HEK293 (cell line): ENCODE data around the gene SQSTM1.

Experiments
- CTCF ChIP-seq: fragments of 450-650 bp; formaldehyde crosslinking; IDR thresholded peaks from 2 replicates; pipeline ENCODE4 v1.5.1; 2016; ENCODE audit warnings: missing biosample characterization, missing genetic modification characterization
- HOXC10 ChIP-seq: sonication (generic); formaldehyde crosslinking; IDR thresholded peaks from 2 replicates; pipeline ENCODE4 v1.8.1; 2023; ENCODE audit warnings: mild to moderate bottlenecking, missing genetic modification reagents
- ZBTB8A ChIP-seq: fragments of 450-650 bp; formaldehyde crosslinking; IDR thresholded peaks from 2 replicates; pipeline ENCODE4 v1.5.1; 2016; ENCODE audit warnings: missing biosample characterization, missing genetic modification characterization
- ZNF146 ChIP-seq: fragments of 450-650 bp; formaldehyde crosslinking; IDR thresholded peaks from 2 replicates; pipeline ENCODE4 v1.5.1; 2016; ENCODE audit warnings: missing biosample characterization, missing genetic modification characterization
- ZNF248 ChIP-seq: fragments of 450-650 bp; formaldehyde crosslinking; IDR thresholded peaks from 2 replicates; pipeline ENCODE4 v1.5.1; 2017; ENCODE audit warnings: missing biosample characterization, missing genetic modification characterization
- ZNF670 ChIP-seq: fragments of 450-650 bp; formaldehyde crosslinking; IDR thresholded peaks from 2 replicates; pipeline ENCODE4 v1.5.1; 2016; ENCODE audit warnings: missing biosample characterization, missing genetic modification characterization, low read depth
- ZNF776 ChIP-seq: fragments of 450-650 bp; formaldehyde crosslinking; IDR thresholded peaks from 2 replicates; pipeline ENCODE4 v1.5.0; 2017; ENCODE audit warnings: missing biosample characterization, missing genetic modification characterization, borderline replicate concordance
- TF ChIP-seq, protein P1 (sequence below): fragments of 450-650 bp; formaldehyde crosslinking; IDR thresholded peaks from 2 replicates; pipeline ENCODE4 v1.5.1; 2016; ENCODE audit warnings: missing biosample characterization, missing genetic modification characterization

- TF ChIP-seq HOXC10 (CRISPR knock-in tag) (no peak), CTCF (no peak), ZNF248 (tag by site-specific recombination) (no peak), ZBTB8A (tag by site-specific recombination) (no peak), ZNF776 (tag by site-specific recombination) (no peak), ZNF146 (tag by site-specific recombination) (no peak), ZNF670 (tag by site-specific recombination) (no peak)
- TF ChIP-seq, protein P1, sequence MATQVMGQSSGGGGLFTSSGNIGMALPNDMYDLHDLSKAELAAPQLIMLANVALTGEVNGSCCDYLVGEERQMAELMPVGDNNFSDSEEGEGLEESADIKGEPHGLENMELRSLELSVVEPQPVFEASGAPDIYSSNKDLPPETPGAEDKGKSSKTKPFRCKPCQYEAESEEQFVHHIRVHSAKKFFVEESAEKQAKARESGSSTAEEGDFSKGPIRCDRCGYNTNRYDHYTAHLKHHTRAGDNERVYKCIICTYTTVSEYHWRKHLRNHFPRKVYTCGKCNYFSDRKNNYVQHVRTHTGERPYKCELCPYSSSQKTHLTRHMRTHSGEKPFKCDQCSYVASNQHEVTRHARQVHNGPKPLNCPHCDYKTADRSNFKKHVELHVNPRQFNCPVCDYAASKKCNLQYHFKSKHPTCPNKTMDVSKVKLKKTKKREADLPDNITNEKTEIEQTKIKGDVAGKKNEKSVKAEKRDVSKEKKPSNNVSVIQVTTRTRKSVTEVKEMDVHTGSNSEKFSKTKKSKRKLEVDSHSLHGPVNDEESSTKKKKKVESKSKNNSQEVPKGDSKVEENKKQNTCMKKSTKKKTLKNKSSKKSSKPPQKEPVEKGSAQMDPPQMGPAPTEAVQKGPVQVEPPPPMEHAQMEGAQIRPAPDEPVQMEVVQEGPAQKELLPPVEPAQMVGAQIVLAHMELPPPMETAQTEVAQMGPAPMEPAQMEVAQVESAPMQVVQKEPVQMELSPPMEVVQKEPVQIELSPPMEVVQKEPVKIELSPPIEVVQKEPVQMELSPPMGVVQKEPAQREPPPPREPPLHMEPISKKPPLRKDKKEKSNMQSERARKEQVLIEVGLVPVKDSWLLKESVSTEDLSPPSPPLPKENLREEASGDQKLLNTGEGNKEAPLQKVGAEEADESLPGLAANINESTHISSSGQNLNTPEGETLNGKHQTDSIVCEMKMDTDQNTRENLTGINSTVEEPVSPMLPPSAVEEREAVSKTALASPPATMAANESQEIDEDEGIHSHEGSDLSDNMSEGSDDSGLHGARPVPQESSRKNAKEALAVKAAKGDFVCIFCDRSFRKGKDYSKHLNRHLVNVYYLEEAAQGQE (tag by site-specific recombination): no peak
Measured at GRCh38 chr5:179863449-179864085, 42.9 kb downstream of the SQSTM1 start.
